Sigmoid colon (tissue), 4 donors: ENCODE measurements around the gene DPM2.

ENCODE experiments used
- POLR2A ChIP-seq, 2 donors: fragments of 450-650 bp; IDR thresholded peaks; one replicate each; pipeline ENCODE4 v1.6.1; 2016; ENCODE audit warnings: antibody characterized with exemption in 2 of 2, mild to moderate bottlenecking in 2 of 2, moderate library complexity in 2 of 2
- POLR2AphosphoS5 ChIP-seq, 4 donors: sonication (generic); formaldehyde crosslinking; IDR thresholded peaks; one replicate each; pipeline ENCODE4 v1.6.1; 2017; ENCODE audit warnings: antibody characterized with exemption in 4 of 4

DNA sequence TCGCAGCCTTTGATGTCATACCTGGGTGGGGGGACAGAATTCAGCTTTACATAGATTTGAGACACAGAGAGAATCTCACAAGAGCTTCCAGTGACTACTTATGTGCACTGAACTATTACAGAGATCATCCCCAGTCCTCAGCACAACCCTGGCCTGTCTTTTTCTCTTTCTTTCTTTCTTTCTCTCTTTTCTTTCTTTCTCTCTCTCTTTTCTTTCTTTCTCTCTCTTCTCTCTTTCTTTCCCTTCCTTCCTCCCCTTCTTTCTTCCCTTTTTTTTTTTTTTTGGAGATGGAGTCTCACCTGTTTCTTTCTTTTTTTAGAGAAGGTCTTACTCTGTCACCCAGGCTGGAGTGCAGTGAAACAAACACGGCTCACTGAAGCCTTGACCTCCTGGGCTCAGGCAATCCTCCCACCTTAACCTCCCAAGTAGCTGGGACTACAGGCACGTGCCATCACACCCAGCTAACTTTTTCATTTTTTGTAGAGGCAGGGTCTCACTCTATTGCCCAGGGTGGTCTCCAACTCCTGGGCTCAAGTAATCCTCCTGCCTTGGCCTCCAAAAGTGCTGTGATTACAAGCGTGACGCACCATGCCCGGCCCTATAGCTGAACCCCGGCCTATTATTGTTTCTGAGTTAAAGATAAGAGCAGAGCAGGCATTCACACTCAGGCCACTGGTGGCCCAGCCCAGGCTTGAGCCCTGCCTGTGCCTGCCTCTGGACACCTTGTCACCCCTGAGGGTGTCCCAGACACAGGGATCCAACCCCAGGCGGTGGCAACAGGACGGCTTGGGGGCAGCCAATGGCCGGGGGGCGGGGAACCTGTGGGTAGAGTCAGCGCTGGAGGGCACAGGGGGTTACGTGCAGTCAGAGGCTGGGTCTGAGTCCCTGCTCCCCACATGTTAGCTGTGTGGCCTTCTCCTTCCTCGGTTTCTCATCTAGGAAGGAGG lies 11.4 kb downstream of the DPM2 start:
- no peak for TF ChIP-seq POLR2AphosphoS5 (IDR thresholded peaks at IDR 0.05)
- no peak for TF ChIP-seq POLR2A (IDR thresholded peaks at IDR 0.05)
